Measurements from ENCODE around the gene CD79A. TPM values are rescaled to one million over a fixed set of nuclear protein-coding genes. Genes with fewer than 3 reads are reported as not detected.

CD79A gene
- under 1 TPM; 0.24 to 0.68 TPM for total RNA-seq
- long read RNA-seq = 0 reads

GRCh38 chr19:41876847-41877832 lies at the start of gene CD79A:
Gene CD79A (plus strand): TSS chr19:41877279. CDS start chr19:41877305, 26 bp downstream.
- ATAC-seq (no peak), DNase-seq (peak; percentile 11)
- intact Hi-C loops (cut with DNase I) = loop anchor here in 1 of 2 donors (10.0 kb wide), 1 partner anchor 198 kb away; the partner anchor contains the start of genes GRIK5 and ZNF574

DNA sequence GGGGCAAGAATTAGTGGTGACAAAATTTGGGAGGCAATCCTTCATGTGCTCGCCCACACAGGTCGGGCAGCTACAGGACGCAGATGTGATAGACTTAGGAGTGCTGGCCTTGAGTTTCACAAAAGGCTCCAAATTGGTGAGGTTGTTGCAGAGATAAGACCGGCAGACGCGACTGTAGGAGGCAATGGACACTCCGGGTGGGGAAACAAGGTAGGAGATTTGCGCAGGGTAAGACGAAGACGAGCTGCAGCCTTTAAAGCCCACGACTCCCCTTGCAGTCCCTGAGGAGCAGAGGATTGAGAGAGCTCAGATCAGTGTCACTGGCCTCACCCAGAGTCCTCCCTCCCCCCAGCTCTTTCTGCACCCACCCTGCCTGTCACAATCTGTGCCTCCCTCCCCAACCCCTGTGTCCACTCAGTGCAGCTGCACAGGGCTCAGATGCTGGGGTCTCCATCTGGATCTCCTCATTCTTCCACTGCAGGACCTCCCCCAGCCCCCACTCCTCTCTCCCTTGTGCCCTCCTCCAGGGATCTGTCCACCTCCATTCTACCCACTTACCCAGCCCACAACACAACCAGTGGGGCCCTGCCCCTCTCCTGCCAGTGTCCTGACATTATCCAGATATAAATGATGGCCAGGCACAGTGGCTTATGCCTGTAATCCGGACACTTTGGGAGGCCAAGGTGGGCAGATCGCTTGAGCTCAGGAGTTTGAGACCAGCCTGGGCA lies 38.9 kb upstream of the CD79A start:
- DNase-seq (no peak), ATAC-seq (no peak)
- intact Hi-C loops (cut with DNase I) = no loop called here

GRCh38 chr19:41839211-41839610 lies 37.9 kb upstream of the CD79A start:
- ATAC-seq = no peak
- no peak for DNase-seq
- intact Hi-C loops (cut with DNase I) = no loop called here

DNA sequence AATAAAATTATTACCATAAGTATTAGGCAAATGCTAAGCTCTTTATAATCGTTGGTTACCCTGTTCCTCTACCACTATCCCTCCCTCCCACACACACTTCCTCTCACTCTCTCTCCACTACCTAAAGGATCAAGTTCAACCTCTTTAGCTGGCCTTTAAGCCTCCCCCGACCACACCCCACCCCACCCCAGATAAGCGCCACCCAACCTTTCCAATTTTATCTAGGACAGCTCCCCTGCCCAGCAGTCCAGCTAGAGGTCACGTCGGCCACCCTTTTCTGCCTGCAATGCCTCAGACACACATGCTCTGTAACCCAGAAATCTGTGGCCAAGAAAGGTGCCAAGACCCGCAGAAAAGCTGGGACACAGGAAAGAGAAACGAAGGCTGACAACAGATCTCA lies 33.7 kb upstream of the CD79A start:
- no peak for DNase-seq
- no peak for ATAC-seq
- intact Hi-C loops (cut with DNase I) = no loop called here

GRCh38 chr19:41844601-41845000 lies 32.5 kb upstream of the CD79A start, which contains the start of gene LYPD4:
Gene LYPD4 (minus strand): TSS chr19:41844683. CDS start chr19:41839285, 5,398 bp downstream.
- ATAC-seq = no peak
- intact Hi-C loops (cut with DNase I) = no loop called here
- no peak for DNase-seq

GRCh38 chr19:41845001-41845050 lies 32.3 kb upstream of the CD79A start, which contains the start of gene DMRTC2:
Gene DMRTC2 (plus strand): TSS chr19:41845042. CDS start chr19:41847429, 2,387 bp downstream.
- no peak for ATAC-seq
- intact Hi-C loops (cut with DNase I) = no loop called here
- no peak for DNase-seq

DNA sequence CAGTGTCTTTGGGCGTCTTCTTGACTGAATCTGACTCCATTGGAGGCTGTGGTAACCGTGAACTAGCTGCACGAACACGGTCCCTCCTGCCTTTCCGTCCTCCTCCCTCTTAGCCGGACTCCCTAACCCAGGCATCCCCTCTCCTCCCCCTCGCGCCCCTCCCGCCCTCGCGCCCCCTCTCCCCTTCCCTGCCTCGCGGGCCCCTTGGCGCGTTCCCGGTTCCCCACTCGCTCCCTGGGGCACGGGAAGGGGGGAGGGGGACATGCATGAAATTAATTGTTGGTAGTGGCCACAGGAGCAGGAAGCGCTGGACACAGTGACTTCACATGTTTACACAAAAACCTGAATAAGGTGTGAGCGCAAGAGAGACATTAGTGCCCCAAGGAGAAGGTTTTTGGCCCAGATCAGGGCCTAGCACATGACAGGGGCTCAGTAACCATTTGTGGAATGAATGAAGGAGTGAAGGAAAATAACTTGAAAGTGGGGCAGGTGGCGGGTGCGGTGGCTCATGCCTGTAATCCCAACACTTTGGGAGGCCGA lies 32.0 kb upstream of the CD79A start:
- no peak for DNase-seq
- no peak for ATAC-seq
- intact Hi-C loops (cut with DNase I) = no loop called here

DNA sequence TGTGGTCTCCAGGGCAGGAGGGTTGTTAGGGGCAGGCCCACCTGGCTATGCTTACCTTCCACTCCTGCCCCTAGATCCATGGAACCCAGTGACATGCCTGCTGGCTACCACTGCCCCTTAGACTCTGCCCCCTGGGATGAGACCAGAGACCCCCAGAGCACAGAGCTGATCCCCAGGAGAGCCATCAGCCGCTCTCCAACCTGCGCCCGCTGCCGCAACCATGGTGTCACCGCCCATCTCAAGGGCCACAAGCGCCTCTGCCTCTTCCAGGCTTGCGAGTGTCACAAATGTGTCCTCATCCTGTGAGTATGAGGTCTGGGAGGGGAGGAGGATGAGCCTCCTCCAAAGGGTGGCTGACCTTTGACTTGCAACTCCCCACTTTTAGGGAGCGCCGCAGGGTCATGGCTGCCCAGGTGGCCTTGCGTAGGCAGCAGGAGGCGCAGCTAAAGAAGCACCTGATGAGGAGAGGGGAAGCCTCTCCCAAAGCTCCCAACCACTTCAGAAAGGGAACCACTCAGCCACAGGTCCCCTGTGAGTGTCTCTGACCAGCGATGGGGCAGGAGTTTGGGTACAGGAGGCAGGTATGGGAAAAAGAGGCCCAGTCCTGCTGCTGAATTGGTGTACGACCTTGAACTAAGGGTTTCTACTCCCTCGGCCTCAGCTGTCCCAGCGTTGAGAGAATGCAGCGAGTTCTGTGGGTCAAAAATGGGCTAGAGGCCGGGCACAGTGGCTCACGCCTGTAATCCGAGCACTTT lies 29.6 kb upstream of the CD79A start:
- no peak for DNase-seq
- no peak for ATAC-seq
- intact Hi-C loops (cut with DNase I) = no loop called here

DNA sequence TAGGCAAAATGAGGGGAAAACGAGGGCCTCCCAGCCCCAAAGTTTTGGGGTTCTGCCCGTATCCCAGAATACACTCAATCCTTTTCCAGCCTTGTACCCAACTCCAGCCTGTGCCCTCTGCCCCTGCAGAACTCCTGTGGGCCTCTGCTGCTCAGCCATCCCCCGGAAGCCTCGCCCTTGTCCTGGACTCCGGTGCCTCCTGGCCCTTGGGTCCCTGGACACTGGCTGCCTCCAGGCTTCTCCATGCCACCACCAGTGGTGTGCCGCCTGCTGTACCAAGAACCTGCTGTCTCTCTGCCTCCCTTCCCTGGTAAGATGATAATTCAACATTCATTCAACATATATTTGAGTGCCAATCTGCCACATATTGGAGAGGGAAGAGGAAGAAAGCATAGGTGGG lies 28.4 kb upstream of the CD79A start:
- DNase-seq (no peak), ATAC-seq (no peak)
- intact Hi-C loops (cut with DNase I) = no loop called here

- ATAC-seq = no peak
- no peak for DNase-seq
- intact Hi-C loops (cut with DNase I) = no loop called here
Measured at GRCh38 chr19:41849067-41849466, 28.0 kb upstream of the CD79A start.

DNA sequence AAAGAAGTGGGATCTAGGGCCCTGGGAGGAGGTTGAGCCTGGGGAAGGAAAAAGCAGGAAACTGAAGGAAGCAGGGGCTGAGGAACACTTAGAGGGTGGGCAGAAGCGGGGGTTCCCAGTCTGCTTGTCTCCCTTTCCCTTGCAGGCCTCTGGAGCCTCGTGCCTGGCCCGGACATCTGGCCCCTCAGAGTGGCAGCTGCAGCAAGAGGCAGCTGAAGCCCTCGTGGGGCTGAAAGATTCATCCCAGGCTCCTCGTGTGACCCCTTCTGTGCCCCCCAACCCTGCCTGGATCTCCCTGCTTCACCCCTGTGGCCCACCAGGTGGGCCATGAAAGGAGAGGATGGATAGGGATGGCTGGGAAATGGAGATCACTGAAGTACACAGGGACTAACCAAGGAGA lies 26.7 kb upstream of the CD79A start:
- intact Hi-C loops (cut with DNase I) = no loop called here
- ATAC-seq = no peak
- no peak for DNase-seq

DNA sequence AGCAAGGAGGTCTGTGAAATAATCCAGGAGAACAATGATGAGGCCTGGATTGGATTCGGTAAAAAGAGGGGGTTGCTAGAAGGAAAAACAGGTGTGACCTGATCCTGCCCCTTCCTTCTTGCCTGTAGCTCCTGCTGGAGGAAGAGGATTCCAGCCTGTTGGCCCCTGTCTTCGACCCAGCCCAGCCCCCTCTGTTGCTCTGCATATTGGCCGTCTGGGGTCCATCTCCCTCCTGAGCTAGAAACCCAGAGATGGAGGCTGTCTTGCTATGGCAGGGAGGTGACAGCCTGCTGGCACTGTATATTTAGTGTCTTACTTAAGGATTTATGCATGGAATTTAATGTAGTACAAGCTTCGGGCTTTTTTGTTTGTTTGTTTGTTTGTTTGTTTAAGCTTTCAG lies 25.6 kb upstream of the CD79A start:
- DNase-seq (no peak), ATAC-seq (no peak)
- intact Hi-C loops (cut with DNase I) = no loop called here

DNA sequence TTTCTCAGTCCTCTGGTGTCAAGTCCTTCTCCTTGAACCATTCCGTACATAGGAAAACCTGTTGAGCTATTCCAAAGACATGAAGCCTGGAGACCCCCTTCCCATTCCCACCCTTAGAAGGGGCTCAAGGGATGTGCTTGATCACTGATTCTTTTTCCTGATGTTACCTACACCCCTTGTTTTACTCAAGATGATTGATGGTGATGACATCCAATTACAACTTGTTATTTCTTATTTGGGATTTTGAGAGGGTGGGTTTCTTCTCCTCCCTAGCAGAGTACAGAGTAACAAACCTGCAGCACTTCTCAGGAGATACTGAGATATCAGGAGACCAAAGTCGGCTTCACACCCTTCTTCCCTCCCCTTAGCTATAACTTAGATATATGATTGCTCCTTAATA lies 23.7 kb upstream of the CD79A start:
- intact Hi-C loops (cut with DNase I) = no loop called here
- ATAC-seq (no peak), DNase-seq (no peak)

DNA sequence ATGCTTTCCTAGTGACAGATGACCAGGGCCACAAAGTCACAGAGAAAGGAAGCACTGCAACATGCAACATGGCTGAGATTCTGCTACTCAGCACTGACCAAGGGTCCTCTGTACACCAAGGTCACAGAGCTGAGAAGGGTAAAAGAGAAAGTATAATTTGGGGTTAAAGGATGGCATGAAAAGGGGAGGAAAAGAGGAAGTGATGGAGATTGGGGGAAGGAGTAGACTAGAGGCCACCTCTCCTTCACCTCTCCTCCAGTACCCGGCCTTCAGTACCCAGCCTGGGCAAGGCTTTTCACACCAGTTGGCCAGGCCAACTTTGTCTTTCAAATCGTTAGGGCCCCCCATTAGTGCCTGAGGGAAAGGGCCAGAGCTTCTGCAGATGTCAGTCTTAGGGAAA lies 23.3 kb upstream of the CD79A start:
- intact Hi-C loops (cut with DNase I) = no loop called here
- no peak for DNase-seq
- no peak for ATAC-seq

- DNase-seq (no peak), ATAC-seq (no peak)
- intact Hi-C loops (cut with DNase I) = no loop called here
Measured at GRCh38 chr19:41859213-41859617, 17.9 kb upstream of the CD79A start.

DNA sequence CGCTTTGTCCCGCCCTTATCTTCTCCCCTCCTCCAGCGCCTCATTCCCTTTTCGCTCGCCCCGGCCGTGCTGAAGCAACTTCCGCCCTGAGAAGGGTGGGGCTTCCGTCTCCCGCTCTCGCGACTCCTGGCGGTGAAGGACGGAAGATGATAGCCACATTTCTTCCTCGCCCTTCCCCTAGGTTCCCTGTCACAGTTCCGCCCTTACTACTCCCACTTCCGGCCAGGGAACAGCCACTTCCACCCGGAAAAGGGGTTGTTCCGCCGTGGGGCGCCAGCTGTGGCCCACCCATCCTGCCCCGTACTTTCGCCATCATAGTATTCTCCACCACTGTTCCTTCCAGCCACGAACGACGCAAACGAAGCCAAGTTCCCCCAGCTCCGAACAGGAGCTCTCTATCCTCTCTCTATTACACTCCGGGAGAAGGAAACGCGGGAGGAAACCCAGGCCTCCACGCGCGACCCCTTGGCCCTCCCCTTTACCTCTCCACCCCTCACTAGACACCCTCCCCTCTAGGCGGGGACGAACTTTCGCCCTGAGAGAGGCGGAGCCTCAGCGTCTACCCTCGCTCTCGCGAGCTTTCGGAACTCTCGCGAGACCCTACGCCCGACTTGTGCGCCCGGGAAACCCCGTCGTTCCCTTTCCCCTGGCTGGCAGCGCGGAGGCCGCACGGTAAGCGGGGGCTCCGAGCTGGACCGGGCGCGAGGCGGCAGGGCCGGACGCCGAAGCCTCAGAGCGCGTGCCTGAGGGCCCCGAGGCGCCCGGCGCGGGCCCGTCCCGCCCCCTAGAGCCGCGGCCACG lies 17.3 kb upstream of the CD79A start, which contains the start of gene RPS19:
TSS of gene RPS19 (plus strand) at position 638 of the 801 bp plus-strand sequence. CDS start 520 bp downstream, outside the sequence.
- DNase-seq (peak; percentile 98), ATAC-seq (peak; percentile 96 to 97)
- intact Hi-C loops (cut with DNase I) = no loop called here

- intact Hi-C loops (cut with DNase I) = no loop called here
- DNase-seq = peak; percentile 59
Measured at GRCh38 chr19:41860419-41861115, 16.5 kb upstream of the CD79A start.

GRCh38 chr19:41861116-41861768 lies 15.8 kb upstream of the CD79A start:
- intact Hi-C loops (cut with DNase I) = no loop called here
- no peak for ATAC-seq
- no peak for DNase-seq

More at GRCh38 chr19:41860419-41861115, 16.5 kb upstream of the CD79A start:
- ATAC-seq = no peak

Data from left cardiac atrium (tissue), 4 donors.